Measurements from ENCODE around the gene PTBP2.

GRCh38 chr1:96756789-96757188, 35.2 kb downstream of the PTBP2 start:
- TF ChIP-seq CTCF (IDR thresholded peaks at IDR 0.05; ENCODE audit: poor library complexity) (no peak), EZH2 (IDR thresholded peaks at IDR 0.05; ENCODE audit: borderline replicate concordance) (no peak), EZH2phosphoT487 (IDR thresholded peaks at IDR 0.05; ENCODE audit: low read depth, severe bottlenecking, unreplicated experiment) (no peak)
